ENCODE data around the gene AKT1.

The AKT1 gene

DNA sequence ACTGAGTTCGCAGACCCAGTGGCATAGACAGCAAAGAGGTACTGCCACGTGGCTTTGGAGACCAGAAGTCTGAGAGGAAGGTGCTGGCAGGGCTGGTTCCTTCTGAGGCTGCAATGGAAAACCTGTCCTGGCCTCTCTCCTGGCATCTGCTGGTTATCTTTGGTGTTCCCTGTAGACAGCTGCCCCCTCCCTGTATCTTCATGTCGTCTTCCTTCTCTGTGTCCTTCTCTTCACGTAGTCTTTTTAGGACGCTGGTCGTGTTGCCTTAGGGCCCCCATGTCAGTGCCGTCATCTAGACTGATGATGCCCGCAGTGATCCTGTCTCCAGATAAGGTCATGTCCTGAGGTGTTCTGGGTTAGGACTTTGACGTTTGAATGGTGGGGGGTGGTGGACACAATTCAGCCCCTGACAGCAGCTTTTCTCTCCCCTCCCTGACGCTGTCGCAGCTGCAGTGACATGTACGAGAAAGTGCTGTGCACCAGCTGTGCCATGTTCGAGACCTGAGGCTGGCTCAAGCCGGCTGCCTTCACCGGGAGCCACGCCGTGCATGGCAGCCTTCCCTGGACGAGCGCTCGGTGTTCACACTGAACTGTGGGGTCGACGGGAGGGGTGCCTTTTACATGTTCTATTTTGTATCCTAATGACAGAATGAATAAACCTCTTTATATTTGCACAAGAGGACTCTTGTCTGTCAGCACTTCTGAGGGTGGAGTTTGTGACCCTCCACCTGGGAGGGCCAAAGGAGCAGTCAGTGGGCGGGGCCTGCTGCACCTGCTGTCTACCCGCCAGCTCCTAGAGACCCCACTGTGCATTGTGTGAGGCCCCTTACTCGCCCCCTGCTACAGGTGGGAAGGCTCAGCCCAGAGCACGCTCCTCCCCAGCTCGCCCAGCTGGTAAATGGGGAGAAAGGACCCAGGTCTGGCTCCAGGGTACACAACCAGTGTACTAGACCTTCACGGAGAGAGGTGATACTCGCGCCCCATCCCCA is 36.3 kb downstream of the AKT1 start:
- in situ Hi-C loops (cut with MboI; ENCODE audit: low pct_unique_long_range_greater_than_20kb, low sequenced_read_pairs, unreplicated experiment): loop anchor here (25.0 kb wide), 1 partner anchor 278 kb away; no protein-coding TSS in a partner anchor

DNA sequence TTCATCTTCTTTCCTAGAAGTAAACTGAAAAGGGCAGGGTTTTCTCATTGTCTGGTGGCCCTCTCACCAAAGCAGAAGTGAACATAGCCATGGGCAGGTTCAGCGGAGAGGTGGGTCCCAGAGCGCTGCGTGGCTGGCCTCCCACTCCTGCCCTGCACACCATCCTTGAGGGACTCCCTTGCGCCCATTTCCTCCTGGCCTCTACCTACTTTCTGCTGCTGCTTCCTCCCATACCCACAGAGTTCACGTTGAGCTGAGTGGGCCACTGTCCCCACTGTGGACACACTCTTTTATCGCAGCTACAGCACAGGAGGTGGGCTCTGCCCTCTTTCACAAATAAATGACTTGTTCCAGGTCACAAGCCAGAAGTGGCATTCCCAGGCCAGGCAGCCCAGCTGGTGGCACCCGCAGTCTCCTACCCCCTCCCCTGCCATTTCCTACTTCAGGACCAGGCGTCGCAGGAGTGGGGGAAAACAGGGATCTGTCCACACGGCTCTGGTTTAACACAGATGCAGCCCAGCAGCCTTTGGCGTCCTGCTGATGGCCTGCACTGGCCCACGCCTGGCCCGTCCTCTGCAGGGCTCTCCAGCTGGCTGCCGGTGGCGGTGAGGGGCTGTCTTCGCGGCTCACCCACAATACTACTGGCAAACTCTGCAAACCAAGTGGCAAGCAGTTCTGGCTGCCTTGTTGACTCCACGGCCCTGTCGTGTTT is 37.7 kb downstream of the AKT1 start:
- in situ Hi-C loops (cut with MboI; ENCODE audit: low pct_unique_long_range_greater_than_20kb, low sequenced_read_pairs, unreplicated experiment): loop anchor here (25.0 kb wide), 1 partner anchor 279 kb away; no protein-coding TSS in a partner anchor
- DNase-seq (ENCODE audit: low spot score): no peak
- TF ChIP-seq, protein P1, sequence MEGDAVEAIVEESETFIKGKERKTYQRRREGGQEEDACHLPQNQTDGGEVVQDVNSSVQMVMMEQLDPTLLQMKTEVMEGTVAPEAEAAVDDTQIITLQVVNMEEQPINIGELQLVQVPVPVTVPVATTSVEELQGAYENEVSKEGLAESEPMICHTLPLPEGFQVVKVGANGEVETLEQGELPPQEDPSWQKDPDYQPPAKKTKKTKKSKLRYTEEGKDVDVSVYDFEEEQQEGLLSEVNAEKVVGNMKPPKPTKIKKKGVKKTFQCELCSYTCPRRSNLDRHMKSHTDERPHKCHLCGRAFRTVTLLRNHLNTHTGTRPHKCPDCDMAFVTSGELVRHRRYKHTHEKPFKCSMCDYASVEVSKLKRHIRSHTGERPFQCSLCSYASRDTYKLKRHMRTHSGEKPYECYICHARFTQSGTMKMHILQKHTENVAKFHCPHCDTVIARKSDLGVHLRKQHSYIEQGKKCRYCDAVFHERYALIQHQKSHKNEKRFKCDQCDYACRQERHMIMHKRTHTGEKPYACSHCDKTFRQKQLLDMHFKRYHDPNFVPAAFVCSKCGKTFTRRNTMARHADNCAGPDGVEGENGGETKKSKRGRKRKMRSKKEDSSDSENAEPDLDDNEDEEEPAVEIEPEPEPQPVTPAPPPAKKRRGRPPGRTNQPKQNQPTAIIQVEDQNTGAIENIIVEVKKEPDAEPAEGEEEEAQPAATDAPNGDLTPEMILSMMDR (IDR thresholded peaks at IDR 0.05; ENCODE audit: extremely low read depth, insufficient read depth, missing control alignments): no peak

More for the DNA sequence above, 36.3 kb downstream of the AKT1 start:
- no peak for DNase-seq (ENCODE audit: low spot score)
- TF ChIP-seq, protein P1 (IDR thresholded peaks at IDR 0.05; ENCODE audit: extremely low read depth, insufficient read depth, missing control alignments): no peak

DNA sequence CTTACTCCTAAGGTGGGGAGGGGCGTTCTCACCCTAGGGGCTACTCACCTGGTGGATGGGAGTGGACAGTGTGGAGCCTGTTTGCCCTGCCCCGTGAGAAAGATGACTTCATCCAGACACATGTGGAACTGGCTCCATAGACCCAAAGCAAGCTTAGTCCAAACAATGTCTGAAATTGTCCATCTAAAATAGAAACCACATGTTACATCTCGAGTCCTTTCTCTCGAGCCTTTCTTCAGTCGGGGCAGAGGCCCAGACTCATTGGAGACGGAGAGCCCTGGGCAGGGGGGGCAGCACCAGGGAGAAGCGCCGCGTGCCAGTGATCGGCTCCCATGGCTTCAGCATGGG is 38.3 kb downstream of the AKT1 start:
- DNase-seq (ENCODE audit: low spot score): no peak
- TF ChIP-seq, protein P1 (IDR thresholded peaks at IDR 0.05; ENCODE audit: extremely low read depth, insufficient read depth, missing control alignments): no peak
- in situ Hi-C loops (cut with MboI; ENCODE audit: low pct_unique_long_range_greater_than_20kb, low sequenced_read_pairs, unreplicated experiment): loop anchor here (25.0 kb wide), 1 partner anchor 280 kb away; no protein-coding TSS in a partner anchor

DNA sequence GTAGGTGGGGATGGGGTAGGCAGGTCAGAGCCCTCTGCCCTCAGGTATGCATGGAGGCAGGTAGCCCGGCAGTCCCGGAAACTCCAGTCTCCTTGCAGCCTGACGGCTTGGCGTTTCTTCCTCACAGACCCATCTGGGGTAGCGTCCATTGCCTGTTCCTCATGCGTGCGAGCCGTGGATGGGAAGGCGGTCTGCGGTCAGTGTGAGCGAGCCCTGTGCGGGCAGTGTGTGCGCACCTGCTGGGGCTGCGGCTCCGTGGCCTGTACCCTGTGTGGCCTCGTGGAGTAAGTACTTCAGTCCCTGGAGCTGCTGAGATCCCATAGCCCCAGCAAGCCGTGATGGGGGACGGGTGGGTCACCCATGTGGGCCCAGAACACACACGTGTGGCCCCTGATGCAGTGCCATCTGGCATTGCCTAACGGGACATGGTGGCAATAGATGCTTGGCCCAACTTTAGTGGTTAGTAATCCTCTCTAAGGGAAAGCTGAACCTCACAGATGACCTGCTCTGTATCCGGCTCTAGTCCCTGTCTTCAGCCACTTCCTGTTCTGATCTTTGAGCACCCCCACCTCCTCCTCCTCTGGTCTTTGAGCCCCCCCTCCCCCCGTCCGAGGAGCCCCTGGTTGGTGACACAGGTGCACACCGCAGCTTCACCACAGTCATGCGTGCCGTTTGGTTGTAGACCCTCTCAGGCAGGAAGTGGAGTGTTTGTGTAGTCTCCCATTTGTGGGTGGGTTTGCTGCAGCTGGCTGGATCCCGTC is 38.9 kb downstream of the AKT1 start:
- TF ChIP-seq, protein P1 (IDR thresholded peaks at IDR 0.05; ENCODE audit: extremely low read depth, insufficient read depth, missing control alignments): no peak
- no peak for DNase-seq (ENCODE audit: low spot score)
- in situ Hi-C loops (cut with MboI; ENCODE audit: low pct_unique_long_range_greater_than_20kb, low sequenced_read_pairs, unreplicated experiment): loop anchor here (25.0 kb wide), 1 partner anchor 281 kb away; no protein-coding TSS in a partner anchor

DNA sequence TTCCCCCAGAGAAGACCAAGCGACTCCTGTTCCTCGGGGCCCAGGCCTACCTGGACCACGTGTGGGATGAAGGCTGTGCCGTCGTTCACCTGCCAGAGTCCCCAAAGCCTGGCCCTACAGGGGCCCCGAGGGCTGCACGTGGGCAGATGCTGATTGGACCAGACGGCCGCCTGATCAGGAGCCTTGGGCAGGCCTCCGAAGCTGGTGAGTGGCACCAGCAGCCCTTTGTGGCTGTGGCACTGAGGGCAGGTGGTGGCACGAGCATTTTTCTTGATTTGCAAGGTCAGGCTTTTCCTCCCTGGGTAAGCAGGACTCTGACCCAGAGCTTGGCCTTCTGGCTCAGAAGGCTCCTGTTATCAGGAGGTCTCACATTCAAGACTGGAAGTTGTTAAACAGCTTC is 39.9 kb downstream of the AKT1 start:
- DNase-seq (ENCODE audit: low spot score): no peak
- in situ Hi-C loops (cut with MboI; ENCODE audit: low pct_unique_long_range_greater_than_20kb, low sequenced_read_pairs, unreplicated experiment): loop anchor here (25.0 kb wide), 1 partner anchor 282 kb away; no protein-coding TSS in a partner anchor
- TF ChIP-seq, protein P1 (IDR thresholded peaks at IDR 0.05; ENCODE audit: extremely low read depth, insufficient read depth, missing control alignments): no peak
